Skeletal muscle cell (primary cell): Measurements from ENCODE around the gene EPG5.
A peak's percentile ranks its signal among the peaks of the same experiment; 100 is the strongest.

ENCODE experiments used
- DNase-seq: peaks from one replicate; pipeline ENCODE4 v3.0.0-alpha.2; 2010; ENCODE audit warnings: low read depth
- H3K4me3 ChIP-seq: 2 replicates; pipeline ENCODE4 v1.5.1; 2011; ENCODE audit warnings: low read depth, mild to moderate bottlenecking, control low read depth, low read length, moderate library complexity

The EPG5 gene

DNA sequence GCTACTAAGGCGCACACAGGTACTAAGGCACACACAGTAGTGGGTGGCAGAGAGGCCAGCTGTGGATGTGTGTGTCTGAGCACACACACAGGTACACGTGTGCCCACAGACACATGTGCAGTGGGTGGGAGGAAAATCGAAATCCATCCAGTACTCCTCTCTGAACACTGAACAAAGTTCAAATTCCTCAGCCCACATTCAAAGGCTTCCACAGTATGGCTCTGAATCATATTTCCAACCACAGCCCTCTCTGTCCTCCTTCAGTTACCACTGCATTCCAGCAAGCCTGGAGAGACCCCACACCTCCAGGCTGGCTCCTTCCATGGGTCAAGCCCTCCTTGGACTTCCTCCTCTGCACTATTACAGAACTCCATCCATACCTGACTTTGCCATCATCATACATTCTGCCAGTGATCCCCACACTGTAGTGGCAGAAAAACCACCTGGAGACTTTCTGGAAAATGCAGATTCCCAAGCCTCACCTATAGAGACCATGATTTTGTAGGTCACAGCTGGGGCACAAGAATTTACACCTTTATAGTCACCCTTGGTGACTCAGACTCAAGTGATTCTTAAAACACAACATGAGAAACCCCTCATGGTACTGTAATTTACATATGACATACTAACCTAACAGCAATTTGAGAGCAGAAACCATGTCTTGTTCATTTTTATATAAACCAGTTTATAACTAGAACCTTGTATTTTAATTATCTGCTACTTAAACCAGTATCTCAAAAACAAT is 31.4 kb downstream of the EPG5 start:
- peak; percentile 25 for DNase-seq
- H3K4me3 ChIP-seq = no peak overlapping the region

DNA sequence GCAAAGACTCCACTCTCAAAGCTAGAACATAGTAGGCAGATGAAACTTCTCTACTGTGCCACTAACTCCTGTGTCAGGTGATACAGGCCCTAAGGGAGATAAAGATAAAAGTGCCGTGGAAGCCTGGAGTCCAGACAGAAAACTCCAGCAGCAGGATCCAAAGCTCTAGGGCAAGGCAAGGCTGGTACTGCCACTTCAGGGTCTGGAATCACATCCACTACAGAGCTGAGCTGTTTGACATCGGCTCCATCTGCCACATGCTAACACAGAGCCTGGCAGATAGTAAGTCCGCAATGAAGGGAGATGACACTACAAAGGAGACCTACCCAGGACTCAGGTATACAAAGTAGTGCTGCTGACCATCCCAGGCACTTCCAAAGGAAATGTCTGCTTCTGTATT is 34.4 kb downstream of the EPG5 start:
- DNase-seq = no peak

DNA sequence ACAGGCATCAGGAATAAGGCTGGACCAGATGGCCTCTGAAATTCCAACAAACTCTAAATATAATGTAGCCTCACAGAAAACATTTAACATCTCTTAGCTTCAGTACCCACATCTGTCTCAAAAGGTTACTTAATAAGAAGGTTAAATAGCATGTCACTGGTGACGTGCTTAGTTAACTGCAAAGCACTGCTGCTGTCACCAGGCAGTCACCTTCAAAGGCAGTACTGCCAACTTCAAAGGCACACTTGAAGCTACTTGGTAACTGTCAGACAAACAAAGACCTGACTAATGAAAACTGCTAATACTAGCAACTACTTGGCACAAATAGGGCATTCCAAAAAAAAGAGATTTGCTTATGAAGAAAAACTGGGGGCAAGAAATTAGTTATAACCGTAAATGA is 36.2 kb downstream of the EPG5 start:
- no peak for DNase-seq
- H3K4me3 ChIP-seq = no peak overlapping the region

More for the DNA sequence above, 34.4 kb downstream of the EPG5 start:
- no peak overlapping the region for H3K4me3 ChIP-seq

DNA sequence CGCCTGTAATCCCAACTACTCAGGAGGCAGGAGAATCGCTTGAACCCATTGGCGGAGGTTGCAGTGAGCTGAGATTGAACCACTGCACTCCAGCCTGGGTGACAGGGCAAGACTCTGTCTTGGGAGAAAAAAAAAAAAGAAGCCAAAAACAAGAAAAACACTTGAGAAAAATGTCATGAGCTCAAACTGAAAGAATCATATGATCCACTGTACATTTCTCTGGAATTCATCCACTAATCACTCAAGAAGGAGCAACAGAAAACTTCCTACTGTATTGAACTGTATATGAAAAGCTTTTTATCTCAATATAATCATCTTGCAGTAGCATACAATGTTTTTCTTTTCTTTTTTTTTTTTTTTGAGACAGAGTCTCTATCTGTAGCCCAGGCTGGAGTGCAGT is 40.4 kb downstream of the EPG5 start:
- DNase-seq = no peak
- H3K4me3 ChIP-seq = no peak overlapping the region

DNA sequence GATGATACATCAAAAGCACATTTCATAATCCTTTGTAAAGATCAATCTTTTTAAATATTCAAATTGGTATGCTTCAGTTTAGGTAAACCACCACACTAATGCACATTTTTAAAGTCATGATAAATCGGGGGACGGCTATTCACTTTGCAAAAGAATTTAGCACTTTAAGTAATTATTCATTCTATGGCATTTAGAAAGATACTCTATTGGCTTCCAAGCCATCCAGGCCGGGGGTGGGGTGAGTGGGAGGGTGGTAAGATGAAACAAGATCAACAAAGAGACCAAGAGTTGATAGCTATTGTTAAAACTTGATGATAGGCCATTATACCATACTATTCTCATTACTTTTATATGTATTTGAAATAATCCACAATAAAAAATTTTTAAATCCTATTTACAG is 41.0 kb downstream of the EPG5 start:
- H3K4me3 ChIP-seq = no peak overlapping the region
- DNase-seq = no peak

DNA sequence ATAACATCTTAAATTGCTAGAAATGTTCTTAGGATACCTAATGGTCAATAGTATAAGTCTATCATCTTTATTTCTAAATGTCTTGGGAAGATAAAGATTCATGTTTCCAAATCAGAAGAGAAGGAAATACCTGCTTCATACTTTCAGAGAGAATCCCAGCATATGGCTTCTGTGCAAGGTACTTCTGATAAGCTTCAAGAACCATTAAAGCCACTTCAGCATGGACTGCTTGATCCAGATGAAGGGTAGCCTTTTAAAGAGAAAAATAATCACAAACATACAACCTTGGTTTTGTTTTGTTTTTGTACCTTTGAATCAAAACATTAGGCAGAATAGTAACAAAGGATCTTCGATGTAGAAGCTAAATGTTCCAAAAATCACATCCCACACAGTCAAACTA is 44.0 kb downstream of the EPG5 start:
- no peak for DNase-seq

DNA sequence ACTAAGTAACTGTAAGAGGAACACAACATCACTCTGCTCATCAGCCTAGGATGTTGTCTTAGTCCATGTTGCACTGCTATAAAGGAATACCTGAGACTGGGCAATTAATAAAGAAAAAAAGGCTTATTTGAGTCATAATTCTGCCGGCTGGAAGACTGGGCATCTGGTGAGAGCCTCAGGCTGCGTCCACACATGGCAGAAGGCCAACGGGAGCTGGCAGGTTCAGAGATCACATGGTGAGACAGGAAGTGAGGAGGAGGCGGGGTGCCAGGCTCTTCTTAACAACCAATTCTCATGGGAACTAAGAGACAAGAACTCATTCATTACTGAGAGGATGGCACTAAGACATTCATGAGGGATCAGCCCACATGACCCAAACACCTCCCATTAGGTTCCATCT is 46.8 kb downstream of the EPG5 start:
- peak; percentile 16 for DNase-seq
- H3K4me3 ChIP-seq = no peak overlapping the region

More for the DNA sequence above, 44.0 kb downstream of the EPG5 start:
- no peak overlapping the region for H3K4me3 ChIP-seq

DNA sequence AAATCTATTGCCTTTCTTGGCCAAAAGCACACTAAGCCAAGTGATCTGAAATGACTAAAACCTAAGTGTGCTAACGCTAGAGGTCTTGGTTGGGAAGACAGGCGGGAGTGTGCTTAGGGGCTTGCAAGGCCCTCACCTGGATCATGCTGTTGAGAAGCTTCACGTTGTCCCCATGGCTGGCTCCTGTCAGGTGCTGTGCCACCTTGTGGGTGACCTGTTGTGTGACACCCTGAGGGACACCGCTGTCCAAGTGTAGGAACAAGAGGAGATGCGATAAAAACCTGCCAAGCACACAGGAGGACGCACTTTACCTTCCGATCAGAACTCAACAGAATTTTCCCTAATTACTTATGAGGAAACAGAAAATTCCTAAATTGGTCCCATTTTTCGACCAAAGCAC is 50.8 kb downstream of the EPG5 start:
- no peak for DNase-seq

DNA sequence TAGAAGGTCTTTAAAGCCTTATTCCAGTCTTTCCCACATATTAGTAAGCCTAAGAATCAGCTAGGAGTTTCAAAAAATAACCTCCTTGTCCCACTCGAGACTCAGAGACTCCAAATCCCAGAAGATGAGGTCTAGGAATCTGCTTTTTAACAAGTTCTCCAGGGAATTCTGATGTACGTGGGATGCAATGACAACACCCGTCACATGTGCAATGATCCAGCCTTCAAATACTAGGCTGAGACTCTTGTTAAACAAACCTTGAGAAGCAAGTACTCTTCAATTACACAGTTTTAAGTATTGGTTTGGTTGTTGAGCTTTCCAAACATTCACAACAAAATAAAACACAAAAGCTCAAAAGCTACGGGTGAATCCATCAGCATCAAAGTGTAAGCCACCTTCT is 53.9 kb downstream of the EPG5 start:
- no peak for DNase-seq
- H3K4me3 ChIP-seq = no peak overlapping the region

More for the DNA sequence above, 50.8 kb downstream of the EPG5 start:
- no peak overlapping the region for H3K4me3 ChIP-seq

DNA sequence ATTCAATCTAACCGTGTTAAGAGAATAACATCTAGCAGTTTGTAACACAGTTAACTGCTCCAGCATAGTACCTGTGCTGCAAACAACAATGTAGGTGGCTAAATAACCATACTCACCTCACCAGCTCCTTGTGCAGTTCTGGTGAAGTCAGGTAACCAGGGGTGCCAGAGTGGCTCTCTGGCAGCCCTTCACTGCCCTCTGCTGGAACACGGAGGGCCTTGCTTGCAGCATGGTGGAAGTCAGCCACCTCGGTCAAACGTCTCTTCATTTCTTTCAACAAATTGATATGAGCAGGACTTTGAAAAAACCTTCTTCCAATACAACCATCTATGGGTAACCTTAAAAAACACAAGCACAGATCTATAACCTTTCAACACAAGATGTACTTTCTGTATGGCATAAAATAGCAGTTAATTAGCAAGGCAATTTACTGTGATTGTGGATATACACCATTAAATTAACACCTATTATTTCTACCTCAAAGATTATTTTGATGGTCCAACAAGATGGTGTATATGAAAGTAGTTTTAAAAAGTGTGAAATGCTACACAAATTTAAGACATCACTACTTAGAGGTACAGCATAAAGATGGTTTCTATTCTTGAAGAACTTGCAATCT is 56.6 kb downstream of the EPG5 start:
- H3K4me3 ChIP-seq = no peak overlapping the region
- peak; percentile 10 for DNase-seq

DNA sequence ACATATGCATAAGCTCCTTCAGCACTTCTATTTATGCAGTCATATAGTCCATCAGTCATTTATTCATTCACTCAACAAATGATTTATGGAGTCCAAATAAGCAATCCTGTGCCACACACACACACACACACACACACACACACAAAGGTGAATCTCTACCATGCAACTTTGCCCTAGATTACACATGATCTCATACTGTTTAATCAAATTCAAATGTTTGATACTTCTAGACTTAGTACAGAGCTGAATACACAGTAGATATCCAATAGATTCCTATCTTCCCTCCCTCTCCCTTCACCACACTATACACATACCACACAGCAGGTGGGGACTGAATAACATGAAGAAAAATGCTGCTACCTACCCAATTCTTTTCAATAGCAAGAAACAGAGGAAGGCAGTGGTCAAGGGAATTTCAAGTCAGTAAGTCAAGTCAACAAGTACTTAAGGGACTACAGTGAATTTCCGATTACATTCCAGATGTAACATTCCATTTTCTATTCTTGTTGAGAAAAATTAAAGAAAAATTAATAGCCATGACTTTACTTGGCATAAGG is 65.4 kb downstream of the EPG5 start:
- DNase-seq = no peak
- H3K4me3 ChIP-seq = no peak overlapping the region

DNA sequence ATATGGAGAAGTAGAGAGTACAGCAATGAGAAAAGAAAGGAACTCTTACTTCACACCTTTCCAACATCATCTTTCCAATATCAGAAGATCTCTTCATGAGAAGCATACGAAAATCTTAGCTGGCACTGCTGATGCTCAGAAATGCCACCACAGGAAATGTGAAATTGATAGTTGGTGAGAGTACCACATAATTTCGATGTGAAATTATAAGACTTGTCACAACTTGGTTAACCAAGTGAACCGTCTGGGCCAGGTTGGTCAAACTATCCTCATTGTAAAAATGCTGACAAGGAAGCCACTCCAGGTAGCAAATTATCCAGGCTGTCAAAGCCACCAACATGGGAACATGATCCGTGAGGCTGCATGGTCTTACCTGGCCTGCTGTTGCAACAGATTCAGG is 66.5 kb downstream of the EPG5 start:
- DNase-seq = no peak

DNA sequence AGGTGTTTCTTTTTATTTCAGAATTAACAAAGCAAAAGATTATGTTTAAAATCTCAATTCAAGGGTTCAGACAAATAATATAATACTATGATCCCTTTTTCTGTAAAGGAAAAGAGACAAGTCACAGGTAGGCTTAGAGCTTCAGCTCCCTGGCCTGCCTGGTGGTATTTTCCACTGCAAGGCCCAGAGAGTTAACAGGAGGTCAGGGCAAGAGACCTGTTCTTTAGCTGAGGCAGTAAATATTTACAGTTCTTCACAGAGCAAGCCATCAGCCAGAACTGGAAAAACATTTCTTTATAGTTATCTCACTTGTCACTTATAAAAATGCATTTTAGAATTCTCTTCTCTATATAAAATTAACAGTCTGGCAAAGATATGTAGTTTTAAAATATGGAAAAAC is 70.1 kb downstream of the EPG5 start:
- no peak for DNase-seq
- H3K4me3 ChIP-seq = no peak overlapping the region

More for the DNA sequence above, 66.5 kb downstream of the EPG5 start:
- H3K4me3 ChIP-seq = no peak overlapping the region

DNA sequence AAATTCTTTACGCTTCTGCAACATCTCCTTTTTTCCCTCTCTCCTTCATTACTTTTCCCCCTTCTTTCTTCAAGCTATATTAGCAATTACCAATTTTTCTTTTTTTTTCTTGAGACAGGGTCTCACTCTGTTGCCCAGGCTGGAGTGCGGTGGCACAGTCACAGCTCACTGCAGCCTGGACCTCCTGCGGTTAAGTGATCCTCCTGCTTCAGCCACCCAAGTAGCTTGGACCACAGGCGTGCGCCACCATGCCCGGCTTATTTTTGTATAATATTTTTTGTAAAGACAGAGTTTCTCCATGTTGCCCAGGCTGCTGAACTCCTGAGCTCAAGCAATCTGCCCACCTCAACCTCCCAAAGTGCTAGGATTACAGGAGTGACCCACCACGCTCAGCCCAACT is 70.7 kb downstream of the EPG5 start:
- DNase-seq = no peak
- H3K4me3 ChIP-seq = no peak overlapping the region

DNA sequence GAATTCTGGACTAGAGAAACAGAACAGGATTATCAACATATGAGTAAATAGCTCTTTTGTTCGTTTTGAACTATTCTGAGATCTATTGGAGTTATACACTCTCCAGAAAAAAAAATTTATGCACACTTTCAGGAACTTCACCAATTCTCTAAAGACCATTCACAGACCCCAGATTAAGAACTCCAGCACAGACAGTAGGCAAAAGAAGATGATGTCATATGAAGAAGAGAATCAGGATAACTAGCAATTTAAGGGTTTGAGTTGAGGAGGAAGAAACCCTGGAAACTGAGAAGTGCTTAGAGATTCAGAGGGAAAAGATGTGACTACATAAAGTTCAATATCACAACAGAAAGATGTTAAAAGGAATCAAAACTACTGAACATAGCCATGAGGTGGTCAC is 71.8 kb downstream of the EPG5 start:
- no peak overlapping the region for H3K4me3 ChIP-seq
- DNase-seq = no peak

DNA sequence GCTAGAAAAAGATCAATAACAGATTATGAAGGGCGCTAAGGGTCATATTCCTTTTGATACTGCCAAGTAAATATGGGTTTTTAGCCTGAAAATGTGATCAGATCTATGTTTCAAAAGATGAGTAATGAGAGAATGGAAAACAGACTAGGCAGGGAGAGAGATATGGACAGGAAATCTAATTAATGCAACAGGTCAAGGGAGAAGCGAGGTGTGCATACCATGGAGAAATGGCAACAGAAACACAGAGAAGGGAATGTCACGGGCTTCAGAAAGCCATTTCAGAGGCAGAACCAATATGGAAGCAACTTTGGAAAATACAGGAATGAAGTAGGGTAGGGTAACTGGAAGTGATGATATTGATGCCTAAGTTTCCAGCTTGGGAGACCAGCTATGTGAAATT is 72.3 kb downstream of the EPG5 start:
- DNase-seq = no peak

DNA sequence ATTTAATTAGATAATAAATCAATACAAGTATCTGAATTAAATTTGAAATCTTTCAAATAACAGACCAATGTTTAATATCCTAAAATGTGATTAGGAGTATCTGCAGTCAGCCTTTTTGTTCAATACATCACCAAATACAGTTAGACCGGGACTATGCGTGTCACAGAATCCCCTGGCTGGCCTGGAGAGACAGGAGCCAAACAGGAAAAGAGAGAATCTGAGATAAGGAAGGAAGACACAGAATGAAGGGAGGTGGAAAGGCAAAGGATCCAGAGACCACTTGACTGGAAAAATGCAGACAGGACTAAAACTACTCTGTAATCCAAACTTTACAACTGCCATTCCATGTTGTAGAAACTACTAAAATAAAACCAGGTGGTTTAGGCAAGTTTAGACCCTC is 75.3 kb downstream of the EPG5 start:
- H3K4me3 ChIP-seq = no peak overlapping the region
- DNase-seq = no peak

More for the DNA sequence above, 72.3 kb downstream of the EPG5 start:
- no peak overlapping the region for H3K4me3 ChIP-seq

DNA sequence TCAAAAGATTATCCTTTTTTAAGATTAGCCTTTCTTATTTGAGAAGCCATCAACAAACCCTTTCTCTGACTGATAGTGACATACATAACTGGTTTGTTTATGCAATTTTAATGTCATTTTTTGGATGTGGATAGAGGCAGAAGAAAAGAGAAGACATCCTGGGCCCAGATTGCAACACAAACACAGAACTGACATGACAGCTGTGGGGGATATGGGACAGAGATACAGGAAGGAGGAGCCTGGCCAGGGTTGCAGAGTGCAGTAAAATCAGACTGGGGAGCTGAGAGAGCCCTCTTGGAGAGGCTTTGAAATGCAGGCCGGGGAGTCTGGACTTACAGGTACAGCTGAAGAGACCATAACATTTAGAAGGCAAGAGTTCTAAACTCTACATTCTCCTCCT is 76.5 kb downstream of the EPG5 start:
- no peak for DNase-seq
- H3K4me3 ChIP-seq = no peak overlapping the region

DNA sequence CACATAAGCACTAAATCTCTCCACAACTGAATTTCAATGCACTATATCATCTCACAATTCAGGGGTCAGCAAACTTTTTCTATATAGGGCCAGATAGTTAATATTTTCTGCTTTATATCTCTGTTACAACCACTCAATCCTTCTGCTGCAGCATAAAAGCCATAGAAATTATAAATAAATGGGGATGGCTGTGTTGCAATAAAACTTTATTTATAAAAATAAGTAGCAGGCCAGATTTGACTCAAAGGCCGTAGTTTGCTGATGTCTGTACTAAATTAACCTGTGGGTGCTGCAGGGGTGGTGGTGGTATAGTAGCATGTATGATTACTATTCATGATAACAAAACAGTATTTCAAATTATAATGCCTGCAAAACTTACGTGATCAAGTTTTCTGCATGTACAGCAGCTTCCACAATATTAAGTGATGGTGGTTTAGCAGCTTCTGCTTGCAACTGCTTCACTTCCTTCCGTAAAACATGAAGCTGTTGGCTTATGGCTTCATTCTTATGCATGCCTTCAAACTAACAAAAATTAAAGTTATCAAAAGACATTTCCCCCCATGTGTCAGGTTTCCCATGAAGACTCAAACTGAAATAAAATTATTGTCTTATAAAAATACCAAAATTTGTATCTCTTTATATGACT is 77.6 kb downstream of the EPG5 start:
- DNase-seq = no peak
- no peak overlapping the region for H3K4me3 ChIP-seq

DNA sequence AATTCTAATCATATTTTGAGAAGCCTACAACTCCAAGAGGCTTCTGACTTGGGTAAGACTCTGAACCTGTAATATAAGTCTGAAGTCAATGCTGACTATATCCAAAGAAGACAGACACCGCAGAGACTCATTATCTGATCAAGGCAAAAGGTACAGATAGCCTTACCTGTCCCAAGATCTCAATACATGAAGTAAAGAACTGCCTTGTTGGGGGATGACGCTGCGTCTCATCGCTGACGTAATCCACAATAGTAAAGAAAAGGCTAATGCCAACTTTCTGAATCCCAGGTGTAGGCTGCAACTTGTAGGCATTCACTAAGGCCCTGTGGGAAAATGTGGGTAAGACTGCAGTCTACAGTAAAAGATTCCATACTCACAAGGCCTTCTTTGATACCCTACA is 79.5 kb downstream of the EPG5 start:
- no peak for DNase-seq
- H3K4me3 ChIP-seq = no peak overlapping the region
